ENCODE data around the gene LYSMD2.

LYSMD2 gene

DNA sequence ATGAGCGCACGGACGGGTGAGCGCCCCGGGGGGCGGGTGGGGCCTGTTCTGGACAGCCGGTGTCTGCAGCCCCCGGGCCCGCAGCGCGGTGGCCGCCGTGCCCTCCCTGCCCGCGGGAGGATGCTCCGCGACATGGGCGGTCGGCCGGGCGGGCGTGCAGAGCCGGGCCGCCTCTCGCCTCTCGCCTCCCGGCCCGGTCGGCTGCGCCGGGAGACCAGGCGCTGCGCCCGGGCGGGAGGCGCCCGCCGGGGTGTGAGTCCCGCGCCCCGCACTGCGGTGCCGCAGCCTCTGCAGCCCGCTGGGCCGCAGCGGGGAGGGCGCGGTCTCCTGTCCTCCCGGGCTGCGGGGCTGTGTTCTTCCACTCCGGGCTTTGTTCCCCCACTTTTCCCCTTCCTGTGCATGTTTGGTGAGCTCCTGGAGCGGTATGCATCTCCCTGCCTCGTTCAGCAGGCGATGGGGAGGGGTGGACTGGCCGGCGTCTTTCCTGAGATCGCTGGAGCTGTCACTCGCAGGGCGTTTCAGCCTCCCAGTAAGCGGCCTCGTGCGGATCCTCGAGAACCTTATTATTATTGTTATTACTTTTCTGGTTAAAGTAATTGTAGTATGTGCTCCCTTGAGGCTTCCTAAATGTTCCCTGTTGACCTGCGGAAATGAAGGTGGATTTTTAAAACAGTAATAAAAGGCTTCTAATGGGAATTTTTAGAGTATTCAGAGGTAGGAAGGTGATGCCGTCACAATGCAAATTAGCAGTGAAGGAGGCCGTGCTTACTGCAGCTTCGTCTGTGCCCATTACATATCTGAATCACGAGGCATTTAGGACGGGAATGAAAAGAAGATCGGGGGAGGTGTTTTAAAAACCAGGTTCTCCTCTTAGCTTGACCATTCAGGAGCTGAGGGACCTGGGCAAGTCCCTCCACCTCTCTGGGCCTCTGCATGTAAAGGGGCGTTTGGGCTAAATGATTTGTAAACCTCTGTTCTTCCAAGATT is 14.5 kb upstream of the LYSMD2 start:
- no peak for DNase-seq

DNA sequence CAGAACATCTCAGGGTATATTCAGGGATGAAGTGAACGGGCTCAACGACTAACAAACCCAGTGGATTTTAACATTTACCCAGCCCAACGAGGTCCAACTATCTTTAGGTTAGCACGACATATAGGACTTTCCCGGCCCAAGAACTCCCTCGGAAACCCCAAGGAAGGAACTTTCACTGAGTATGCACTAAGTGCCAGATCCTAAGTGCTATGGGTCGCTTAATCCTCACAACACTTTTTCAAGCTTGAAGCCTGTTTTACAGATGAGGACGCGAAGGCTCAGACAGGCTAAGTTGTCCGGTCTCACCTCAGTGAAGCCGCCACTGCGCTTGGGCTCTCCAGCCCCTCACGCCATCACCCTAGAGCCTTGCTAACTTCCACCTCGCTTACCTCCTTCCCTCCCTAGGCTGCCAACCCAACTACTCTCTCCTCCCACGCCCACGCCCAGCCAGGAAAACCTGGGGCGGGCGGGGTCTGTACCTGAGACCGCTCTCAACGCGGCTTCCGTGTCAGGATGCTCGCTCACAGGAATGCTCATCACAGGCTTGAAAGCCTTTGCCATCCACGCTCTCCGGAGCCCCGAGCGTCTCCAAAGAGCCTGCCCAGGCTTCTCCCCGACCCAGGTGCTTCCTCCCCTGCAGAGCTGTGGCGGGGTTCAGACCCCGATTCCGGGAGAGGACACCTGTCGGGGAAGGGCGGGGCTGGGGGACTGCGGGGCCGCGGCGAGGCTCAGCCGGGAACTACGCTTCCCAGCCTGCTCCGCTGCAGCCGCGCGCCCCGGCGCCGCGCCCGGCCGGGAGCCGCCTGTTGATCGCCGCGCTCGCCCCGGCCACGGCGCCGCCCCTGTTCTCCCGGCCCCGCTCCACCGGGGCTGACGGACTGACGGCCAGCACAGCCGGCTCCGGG is 13.6 kb upstream of the LYSMD2 start, which contains the start of gene TMOD2:
TMOD2 (plus strand) TSS at position 806 of the 905 bp plus-strand sequence. CDS start 14,845 bp downstream, outside the sequence.
- no peak for DNase-seq

DNA sequence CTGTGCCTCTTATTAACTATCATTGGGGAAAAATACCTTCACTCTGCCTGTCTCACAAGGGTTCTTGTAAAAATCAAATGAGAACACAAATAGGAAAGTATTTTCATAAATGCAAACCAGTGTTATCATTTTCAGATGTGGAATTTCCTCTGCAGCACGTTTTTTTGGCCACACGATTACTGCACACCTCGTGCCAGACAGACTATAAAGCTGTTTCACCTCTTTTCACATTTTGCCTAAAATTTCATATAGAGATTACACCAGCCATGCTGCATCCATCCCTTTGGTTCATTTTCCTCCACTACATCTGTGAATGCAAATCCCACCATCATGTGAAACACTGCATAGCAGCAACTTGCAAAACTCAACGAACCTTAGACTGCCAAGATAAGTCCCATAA is 12.7 kb upstream of the LYSMD2 start:
- no peak for DNase-seq

DNA sequence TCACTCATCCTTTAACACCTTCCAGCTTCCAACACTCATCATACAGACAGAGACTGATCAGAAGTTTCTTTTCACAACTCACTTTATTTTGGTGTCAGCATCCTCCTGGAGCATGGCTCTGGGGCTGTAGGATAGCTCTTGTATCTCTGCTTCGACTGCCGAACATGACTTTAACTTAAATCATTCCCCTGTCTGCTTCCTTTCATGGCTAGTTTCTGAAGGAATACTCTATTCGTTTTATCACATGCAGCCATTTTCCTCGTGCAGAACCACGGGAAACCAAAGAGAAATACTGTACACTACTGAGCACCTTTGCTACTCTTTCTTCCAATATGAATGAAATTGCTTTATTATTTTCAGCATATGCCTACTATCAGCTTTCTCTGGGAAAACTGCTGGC is 11.9 kb upstream of the LYSMD2 start:
- no peak for DNase-seq

DNA sequence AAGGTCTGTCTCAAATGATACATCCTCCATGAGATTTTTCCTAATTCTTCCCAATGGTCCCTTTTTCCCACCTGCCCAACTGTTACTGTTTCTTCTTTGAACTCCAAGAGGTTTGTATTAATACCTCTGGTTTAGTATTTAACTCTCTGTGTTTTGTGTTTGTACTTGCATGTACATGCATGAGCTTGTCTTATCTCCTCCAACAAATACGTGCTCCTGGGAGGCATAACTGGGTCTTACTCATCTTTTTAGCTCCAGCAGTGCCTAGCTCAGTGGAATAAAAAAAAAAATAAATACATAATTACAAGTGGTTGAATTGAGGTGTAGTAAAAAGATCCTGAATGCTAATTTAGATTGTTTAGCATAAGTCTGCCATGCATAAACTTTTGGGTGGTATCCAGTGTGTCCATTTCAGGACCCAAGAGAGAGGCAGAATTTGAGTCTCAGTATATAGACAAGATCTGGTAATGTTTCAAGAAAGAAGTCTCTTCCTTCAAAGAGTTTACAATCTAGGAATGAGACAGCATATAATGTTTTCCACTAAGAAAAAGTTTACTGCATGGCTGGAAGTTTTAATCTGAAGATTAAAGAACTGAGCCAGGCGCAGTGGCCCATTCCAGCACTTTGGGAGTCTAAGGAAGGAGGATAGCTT is 1.7 kb upstream of the LYSMD2 start:
- no peak for DNase-seq

DNA sequence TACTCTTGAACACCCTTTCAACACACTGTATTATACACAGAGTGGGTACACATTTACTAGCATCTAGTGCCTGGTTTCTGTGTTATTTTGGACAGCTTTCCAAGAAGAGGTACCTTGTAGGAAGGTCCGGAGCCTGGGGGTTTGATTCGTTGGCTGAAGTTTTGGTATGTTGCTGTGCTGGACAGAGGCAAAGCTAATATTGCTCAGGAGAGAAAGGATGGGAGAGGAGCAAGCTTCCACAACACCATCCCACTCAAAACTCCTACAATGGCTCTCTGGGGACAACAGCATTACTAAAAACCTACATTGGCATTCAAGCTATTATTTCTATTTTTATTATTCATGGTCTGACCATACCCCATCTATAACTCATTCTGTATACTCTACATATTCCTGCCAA is 1.1 kb upstream of the LYSMD2 start:
- no peak for DNase-seq

DNA sequence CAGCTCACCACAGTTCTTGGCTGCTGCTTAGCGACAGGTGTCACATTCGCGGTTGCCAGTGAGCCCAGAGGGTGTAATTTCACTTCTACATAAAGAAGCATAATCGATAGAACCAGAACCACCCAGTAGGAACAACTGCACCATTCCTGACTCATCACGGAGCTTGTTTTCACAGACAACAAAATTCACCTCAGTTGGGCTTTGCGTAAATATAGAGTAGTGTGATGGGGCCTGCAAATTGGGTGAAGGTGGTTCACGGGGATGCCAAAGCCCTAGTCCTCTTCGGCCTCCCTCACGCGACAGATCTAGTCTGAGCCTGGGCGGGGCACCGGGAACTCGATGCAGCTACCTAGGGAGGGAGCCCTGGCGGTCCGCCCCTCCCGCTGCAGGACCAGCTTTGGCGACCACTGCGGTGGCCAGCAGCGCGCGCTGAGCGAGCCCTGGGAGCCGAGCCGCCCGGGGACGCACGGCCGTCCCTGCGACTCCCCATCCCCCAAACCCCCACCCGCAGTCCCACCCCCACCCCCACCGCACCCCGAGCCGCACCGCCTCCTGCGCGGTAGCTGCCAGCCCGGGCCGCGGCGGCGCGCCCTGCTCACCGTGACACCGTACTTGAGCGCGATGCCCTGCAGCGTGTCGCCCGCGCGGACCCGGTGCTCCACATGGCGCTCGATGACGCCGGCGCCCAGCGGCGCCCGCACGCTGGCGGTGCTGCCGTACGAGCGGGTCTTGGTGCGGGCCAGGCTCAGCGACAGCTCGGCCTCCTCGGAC is 519 bp downstream of the LYSMD2 start:
- peak; percentile 18 for DNase-seq

DNA sequence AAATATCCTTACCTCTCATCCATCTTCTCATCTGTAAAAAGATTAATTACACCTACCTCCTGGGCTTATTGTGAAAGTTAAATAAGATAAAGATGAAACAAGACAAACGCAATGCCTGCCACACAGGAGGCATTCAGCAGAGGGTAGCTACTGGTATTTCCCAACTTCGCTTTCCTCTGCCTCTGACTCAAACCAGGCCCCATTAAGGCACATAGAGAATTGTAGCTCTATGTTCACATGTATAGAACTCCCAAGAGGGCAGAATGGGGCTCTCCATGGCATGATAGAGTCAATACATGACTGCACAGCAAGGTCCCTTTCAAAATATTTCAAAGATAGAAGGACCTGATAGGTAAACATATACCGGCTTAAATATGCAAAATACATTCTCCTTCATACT is 1.4 kb downstream of the LYSMD2 start:
- no peak for DNase-seq

DNA sequence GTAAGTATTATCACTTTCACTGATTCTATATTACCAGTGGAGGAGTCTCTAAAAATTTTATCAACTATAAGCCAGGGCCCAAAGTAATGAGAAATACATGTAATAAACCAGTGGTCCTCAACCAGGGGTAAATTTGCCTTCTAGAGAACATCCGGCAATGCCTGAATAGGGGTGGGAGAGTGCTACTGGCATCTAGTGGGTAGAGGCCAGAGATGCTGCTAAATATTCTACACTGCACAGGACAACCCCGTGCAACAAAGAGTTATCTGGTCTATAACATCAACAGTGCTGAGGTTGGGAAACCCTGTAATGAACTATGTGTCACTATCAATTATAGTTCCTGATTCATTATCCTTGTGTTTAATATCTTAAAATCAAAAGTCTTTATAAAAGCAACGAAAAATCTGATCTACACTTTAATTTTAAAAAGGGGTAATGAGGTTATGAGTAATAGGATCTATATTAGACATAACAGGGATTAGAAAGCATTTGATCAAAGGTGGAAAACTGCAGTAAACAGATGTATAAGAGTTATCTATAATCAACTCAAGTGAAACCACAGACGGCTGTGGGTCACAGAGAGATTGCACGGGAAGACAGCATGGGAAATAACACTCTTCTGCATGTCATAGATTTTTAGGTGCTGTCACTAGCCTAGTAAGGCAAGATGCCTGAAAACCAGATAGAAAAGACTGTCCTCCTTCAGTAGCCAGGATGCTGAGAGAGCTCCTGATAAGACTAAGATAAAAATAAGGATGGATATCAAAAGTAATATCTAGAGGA is 2.0 kb downstream of the LYSMD2 start:
- no peak for DNase-seq

DNA sequence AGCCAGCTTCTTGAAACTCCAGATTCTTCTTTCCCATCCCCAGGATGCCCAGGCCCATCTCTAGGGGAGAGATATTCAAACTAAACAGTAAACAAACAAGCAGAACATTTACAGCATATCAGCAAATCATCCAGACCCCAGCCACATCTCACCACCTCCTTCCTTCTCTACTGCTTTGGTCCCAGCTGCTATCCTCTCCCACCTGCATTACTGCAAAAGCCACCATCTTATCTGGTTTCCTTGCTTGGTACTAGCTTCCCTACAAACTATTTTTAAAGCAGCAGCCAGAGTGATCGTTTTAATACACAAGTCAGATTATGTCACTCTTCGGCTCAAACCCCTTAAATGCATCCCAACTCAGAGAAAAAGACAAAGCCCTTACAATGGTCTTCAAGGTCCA is 4.8 kb downstream of the LYSMD2 start:
- DNase-seq, result no peak

DNA sequence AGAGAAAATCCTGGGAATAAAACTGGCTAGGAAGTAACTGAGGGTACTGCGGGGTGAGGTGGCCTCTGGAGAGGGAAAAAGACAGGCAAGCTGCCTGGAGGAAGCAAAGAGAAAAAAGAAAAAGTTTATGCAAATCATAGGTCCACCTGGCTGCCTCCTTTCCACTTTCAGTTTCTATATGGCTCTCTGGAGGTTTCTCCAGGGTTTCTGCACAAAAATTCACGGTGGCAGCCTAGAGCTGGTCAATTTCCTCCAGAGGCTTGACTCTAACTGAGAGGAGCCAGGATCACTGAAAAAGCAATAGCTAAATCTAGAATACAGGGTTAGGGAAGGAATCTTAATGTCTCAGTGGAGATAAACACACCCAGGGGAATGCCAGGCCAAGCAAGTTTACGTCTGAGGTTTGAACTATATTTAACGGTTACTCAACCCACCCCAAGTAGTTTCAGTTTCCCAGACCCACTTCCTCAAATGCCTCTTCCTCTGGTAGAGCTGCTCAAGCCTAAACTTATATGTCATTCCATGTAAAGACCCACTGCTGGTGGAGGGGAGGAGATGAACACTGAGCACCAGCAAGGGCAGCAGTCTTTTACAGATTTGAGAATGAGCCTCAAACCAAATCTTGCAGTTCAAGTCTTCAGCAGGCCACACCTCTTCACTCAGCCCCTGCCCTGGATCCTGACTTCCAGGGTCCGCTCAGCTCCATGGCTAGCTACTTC is 5.7 kb downstream of the LYSMD2 start:
- peak; percentile 87 for DNase-seq

DNA sequence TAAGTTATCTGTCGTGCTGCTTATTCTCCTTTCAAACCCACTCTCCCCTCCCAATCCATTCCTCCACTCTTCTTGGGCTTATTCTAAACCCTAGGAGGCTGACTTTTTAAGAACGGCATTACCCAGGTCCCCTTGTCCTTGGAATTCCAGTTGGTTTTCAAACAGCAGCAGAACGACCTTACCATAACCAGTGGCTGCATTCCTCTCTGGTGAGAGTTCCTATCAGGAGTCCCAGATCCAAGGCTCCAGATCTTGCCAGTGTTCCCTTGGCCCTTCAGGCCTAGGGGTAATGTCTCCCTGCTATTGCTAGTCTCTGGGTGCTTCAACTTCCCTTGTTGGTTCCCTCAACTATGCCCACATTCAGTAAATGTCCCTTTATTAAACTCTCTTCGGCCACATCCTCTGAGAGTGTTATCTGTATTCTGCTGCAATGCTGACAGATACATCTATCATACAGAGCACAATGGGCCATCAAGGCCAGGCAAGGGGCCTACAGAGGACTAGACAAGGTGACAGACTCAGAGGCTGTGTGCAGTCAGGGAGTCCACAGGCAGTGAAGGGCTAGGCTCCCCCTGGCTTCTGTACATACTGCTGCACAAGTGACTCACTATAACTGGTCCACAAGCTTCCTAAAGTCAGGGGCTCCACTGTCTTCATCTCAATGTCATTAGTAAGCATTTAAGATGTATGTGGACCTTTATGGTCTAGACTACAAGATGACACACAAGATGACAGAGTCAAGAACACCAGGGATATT is 10.1 kb downstream of the LYSMD2 start:
- no peak for DNase-seq

DNA sequence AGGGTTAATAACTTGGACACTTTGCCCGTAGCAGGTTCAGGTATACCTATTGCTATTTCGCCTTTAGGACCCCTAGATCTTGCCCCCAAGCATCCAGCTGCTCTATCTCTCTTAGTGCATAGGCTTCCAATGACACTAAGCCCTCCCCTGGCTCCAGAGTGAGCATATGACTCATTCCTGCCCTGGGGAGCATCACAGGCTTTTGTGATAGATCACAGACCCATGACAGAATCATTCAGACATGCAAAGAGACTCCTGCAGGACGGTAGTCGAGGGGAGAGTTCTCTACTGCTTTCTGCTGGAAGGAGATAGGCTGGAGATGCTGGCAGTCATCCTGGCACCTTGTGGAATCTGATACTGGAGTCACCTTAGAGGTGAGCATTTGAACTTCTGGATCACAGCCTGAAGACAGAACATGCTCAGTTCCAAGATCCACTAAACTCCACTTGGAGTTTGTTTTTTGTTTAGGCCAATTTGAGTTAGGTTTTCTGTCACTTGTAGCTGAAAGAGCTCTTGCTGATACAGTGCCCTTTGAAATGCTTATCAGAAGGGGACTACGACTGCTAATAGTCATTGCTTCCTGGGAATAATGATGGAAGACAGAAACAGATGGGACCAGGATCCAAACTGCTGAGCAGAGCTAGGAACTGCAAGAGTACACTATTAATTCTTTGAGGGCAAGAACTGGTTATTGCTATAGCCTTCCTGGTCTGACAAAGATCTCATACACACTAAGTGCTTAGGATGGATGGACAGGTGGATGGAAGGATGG is 11.0 kb downstream of the LYSMD2 start:
- no peak for DNase-seq

DNA sequence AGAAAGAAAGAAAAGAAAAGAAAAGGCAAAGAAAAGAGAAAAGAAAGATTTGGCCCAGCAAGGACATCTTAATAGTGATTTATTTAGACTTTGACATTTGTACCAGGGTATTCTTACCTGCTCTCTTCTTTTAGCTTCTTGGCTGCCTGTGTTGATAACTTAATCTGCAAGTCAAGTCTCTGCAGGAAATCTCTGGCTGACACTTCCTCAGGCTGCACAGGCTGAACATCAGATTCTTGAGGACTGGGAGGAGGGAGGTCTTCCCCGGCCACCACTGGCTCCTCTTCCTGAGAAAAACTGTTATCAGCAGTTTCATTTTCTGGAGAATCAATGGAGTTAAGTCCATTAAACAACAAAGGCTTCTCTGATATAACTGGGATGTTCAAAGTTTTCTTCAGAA is 12.8 kb downstream of the LYSMD2 start:
- DNase-seq, result no peak

DNA sequence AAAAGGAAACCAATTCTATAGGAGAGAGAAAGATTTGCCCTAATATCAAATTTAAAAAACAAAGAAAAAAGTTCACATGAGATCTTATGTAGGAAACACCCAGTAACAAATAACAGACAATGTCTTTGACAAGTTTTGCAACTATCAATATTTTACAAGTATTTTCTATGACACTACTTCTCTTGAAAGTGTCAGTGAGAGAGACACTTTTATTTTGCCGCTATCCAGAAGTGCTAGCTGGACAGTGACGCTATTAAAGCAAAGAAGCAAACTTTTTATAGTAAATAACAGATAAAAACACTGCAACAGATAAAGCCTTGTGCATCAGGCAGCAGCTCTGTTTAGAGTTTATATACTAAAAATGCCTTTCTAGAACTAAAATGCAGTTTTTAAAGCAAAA is 13.3 kb downstream of the LYSMD2 start:
- no peak for DNase-seq

DNA sequence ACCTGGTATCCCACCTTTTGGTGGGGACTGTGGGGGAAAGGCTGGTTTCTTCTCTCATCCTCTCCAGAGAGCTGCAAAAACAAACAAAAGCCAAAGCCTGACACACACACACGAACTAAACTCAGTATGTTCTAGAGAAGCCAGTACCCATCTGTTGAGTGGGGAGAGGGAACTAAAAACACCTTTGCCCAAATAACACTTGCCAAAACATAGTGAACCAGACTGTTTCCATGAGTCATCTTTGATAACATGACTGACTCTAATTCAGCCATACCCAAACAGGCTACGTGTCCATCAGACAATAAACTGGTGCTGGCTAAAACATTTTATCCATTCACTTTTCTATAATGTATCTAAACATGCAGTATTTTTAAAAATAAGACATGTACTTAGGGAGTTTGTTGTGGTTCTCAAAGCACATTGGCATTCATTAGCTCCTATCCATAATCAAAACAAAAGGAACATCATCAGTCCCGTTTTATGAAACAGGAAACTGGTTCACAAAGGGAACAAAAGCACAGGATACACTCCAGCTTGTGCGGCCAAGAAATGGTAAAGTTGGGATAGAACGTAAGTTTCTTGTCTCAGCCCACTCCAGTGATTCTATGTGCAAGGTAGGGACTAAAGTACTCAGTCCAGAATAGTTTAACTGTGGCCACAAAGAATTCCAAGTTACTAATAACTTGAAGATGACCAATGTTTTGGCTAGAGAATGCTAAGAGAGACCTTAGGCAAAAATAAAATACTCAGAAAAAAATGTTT is 16.1 kb downstream of the LYSMD2 start:
- no peak for DNase-seq

DNA sequence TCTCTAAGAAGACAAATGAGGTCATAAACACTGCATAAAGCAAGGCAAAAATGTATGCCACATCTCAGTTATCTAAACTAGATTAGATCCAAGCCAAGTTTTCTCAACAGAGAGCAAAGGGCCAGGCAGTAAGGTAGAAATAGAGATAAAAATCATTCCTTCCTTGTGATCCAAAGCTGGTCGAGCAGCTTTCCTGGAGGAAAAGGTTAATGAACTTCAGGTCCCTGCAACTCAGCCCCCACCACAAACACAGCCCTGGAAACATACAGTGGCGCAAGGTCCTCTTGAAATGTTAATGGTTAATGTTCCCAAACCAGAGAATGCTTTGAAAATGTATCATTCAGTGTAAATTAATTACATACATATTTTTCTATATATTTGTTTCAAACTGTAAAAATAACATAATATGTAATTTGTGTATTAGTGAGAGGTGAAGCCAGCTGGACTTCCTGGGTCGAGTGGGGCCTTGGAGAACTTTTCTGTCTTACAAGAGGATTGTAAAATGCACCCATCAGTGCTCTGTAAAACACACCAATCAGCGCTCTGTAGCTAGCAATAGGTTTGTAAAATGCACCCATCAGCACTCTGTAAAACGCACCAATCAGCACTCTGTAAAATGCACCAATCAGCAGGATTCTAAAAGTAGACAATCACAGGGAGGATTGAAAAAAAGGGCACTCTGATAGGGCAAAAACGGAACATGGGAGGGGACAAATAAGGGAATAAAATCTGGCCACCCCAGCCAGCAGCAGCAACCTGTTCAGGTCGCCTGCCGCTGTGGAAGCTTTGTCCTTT is 17.1 kb downstream of the LYSMD2 start:
- DNase-seq, result no peak

DNA sequence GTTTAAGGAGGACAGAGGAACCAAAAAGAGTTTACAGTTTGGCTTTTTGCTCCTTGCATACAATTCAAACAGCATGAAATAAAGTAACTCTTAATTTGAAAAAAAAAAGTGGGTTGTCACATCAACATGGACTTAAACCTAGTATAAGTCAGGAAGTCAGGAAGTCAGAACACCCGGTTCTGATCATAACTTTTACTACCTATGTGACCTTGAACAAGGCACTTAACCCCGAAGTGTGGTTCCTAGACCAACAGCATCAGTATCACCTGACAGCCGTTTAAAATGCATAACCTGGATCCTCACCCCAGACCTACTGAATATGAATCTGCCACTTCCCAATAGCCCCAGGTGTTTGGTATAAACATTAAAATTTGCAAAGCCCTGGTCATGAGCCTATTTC is 18.7 kb downstream of the LYSMD2 start:
- DNase-seq, result no peak

Data from KG1 (cell line).